Activated CD8-positive, alpha-beta T cell treated with anti-CD3 and anti-CD28 coated beads, Interleukin-2, amount 10 ng/mL, durations not matched to agents 7 days and 5 days (primary cell): ENCODE results near the gene CSNK2A2. TPM values are rescaled to one million over a fixed set of nuclear protein-coding genes. Genes with fewer than 3 reads are reported as not detected.

Experiments
- ATAC-seq: fragments of 150-1000 bp; cut with Tn5 transposase; one replicate; pipeline ENCODE4 v1.10.0; 2021; ENCODE audit warnings: moderate library complexity
- CTCF ChIA-PET: fragments of 350-600 bp; sonication (Branson Sonifier 250); formaldehyde crosslinking; loops from one replicate; lab custom pipeline; 2021; ENCODE audit warnings: antibody characterized with exemption; lab: Charles Lee
- POLR2A ChIA-PET: fragments of 350-600 bp; sonication (Branson Sonifier 250); formaldehyde crosslinking; loops from one replicate; lab custom pipeline; 2021; ENCODE audit warnings: antibody characterized with exemption; lab: Charles Lee
- DNase-seq: peaks from one replicate; pipeline ENCODE4 v3.0.0-alpha.2; 2020
- H3K27ac Mint-ChIP-seq: one replicate; pipeline ENCODE4 v1.8.0; 2021; ENCODE audit warnings: mild to moderate bottlenecking, mixed read lengths
- H3K27me3 Mint-ChIP-seq: one replicate; pipeline ENCODE4 v1.8.0; 2021; ENCODE audit warnings: low read depth, mixed read lengths
- H3K36me3 Mint-ChIP-seq: one replicate; pipeline ENCODE4 v1.8.0; 2021; ENCODE audit warnings: low read depth, mixed read lengths
- H3K4me1 Mint-ChIP-seq: one replicate; pipeline ENCODE4 v1.8.0; 2021; ENCODE audit warnings: low read depth, mixed read lengths
- H3K4me3 Mint-ChIP-seq: one replicate; pipeline ENCODE4 v1.8.0; 2021; ENCODE audit warnings: mild to moderate bottlenecking, mixed read lengths
- H3K9me3 Mint-ChIP-seq: one replicate; pipeline ENCODE4 v1.8.0; 2022; ENCODE audit warnings: mixed read lengths; ENCODE audit not compliant: insufficient read depth
- total RNA-seq, 2 experiments: library from RNA; stranded (reverse); gene quantifications; one replicate each; pipeline ENCODE4 v1.2.3, GENCODE V29; 2021

Gene CSNK2A2
- total RNA-seq, 2 experiments from 2014 or later = 62.2 to 67.1 TPM

DNA sequence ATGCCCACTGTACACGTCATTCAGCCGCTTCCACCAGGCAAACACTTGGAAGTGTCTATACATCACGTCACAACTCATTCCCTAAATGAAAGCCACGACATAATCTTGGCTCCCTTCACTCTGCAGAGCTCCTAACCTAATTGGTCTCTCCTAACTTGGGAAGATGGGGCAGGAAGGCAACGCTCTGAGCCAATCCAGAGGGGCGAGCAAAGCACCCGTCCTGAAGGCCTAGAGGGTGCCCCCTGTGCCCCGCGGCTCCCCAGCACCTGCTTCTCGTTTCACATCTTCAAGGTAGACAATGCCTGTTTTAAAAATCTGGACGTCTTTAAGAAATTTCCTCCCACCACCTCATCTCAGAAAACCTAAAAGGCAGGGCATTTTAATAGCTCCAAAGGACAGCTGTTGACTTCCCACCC lies 1.0 kb downstream of the CSNK2A2 start:
- DNase-seq (no peak), ATAC-seq (no peak)
- ChIA-PET POLR2A (interaction anchor here (0.9 kb wide), 1 partner anchor 20 kb away, joined by 3 read pairs; no protein-coding TSS in a partner anchor), CTCF (interaction anchor here (0.6 to 1.6 kb wide), 5 partner anchors 8 to 172 kb away, joined by 3 to 5 read pairs (median 4); no protein-coding TSS in a partner anchor)
- peaks cover 19% of the 10 kb centered on the region for H3K27me3 Mint-ChIP-seq
- H3K4me1 Mint-ChIP-seq = peaks cover 32% of the 10 kb centered on the region
- no peaks in the 10 kb centered on the region for H3K9me3 Mint-ChIP-seq
- peaks cover 39% of the 10 kb centered on the region for H3K36me3 Mint-ChIP-seq
- H3K4me3 Mint-ChIP-seq = peak overlapping the region; percentile 80
- peak overlapping the region; percentile 67 for H3K27ac Mint-ChIP-seq

- ATAC-seq (no peak), DNase-seq (no peak)
- no peak overlapping the region for H3K27ac Mint-ChIP-seq
- ChIA-PET CTCF (interaction anchor here (0.6 to 1.6 kb wide), 5 partner anchors 12 to 171 kb away, joined by 3 to 5 read pairs (median 4); no protein-coding TSS in a partner anchor), POLR2A (no interaction called here)
- peaks cover 38% of the 10 kb centered on the region for H3K4me1 Mint-ChIP-seq
- H3K27me3 Mint-ChIP-seq = peaks cover 14% of the 10 kb centered on the region
- H3K4me3 Mint-ChIP-seq = peak overlapping the region; percentile 80
- H3K36me3 Mint-ChIP-seq = peaks cover 48% of the 10 kb centered on the region
- H3K9me3 Mint-ChIP-seq = no peaks in the 10 kb centered on the region
These were observed 2.1 kb downstream of the CSNK2A2 start for GRCh38 chr16:58195771-58196170.

- Mint-ChIP-seq H3K27ac (no peak overlapping the region), H3K36me3 (peaks cover 52% of the 10 kb centered on the region)
- POLR2A ChIA-PET = no interaction called here
These were observed 2.6 kb downstream of the CSNK2A2 start for GRCh38 chr16:58195344-58195743.

DNA sequence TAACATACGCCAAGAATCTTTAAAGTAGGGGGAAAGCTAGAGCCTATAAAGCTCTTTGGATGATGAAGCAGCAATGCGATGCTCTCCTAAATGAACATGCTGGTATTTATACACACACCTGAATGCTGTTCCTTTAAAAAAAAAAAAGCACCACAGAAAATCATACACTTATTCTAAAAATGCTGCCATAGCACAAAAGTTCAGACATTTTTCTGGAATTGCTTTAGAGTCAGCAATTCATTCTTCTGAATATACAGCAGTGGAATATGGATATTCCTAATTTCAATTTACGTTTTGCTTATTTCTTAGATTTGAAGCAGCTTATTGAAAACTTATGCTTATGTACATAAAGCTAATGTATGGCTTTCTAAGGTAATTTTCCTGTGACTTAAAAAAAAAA lies 3.1 kb downstream of the CSNK2A2 start:
- Mint-ChIP-seq H3K9me3 (no peaks in the 10 kb centered on the region), H3K36me3 (peaks cover 57% of the 10 kb centered on the region), H3K27me3 (peaks cover 7% of the 10 kb centered on the region), H3K4me1 (peaks cover 38% of the 10 kb centered on the region), H3K4me3 (no peak overlapping the region), H3K27ac (no peak overlapping the region)
- DNase-seq = no peak
- CTCF ChIA-PET = interaction anchor here (1.0 to 1.6 kb wide), 4 partner anchors 11 to 69 kb away, joined by 3 to 5 read pairs (median 4); no protein-coding TSS in a partner anchor
- ATAC-seq = no peak
- POLR2A ChIA-PET = no interaction called here

More at GRCh38 chr16:58195344-58195743, 2.6 kb downstream of the CSNK2A2 start:
- H3K27me3 Mint-ChIP-seq = peaks cover 12% of the 10 kb centered on the region
- peaks cover 38% of the 10 kb centered on the region for H3K4me1 Mint-ChIP-seq
- DNase-seq (no peak), ATAC-seq (no peak)
- no peak overlapping the region for H3K4me3 Mint-ChIP-seq
- no peaks in the 10 kb centered on the region for H3K9me3 Mint-ChIP-seq
- CTCF ChIA-PET = interaction anchor here (1.0 to 1.6 kb wide), 3 partner anchors 12 to 26 kb away, joined by 3 to 5 read pairs (median 4); no protein-coding TSS in a partner anchor

DNA sequence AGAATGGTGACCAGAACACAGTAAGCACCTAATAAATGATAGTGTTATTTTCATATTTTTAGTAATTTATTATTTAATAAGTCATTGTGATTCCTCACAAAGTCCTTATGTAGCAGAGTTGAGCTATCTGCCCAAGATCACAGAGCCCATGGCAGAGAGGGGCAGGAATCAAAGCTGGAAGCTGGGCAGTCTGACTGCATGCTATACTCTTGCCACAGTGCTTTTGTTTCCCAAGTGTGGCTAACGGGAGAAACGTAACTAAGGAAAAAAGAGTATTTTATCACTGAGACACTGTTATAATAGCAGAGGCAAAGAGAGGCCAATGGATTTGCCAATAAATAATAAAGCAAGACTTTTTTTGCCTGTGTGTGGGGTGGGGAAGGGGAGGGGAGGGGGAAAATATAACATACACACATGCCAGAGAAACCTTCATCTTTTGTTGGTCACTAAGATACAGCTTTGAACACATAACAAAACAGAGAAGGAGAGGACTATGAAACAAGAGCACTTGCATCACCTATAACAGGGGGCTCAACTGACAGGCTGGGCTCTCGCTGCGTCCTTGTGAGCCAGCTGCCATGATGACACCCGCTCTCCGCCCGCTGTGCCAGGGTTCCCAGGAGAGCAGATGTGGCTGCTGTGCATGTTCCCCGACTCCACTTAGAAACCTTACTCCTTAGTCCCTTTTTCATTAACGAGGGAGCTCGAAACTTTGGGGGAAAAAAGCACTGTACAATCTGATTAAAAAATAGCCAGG lies 10.1 kb downstream of the CSNK2A2 start:
- Mint-ChIP-seq H3K9me3 (no peaks in the 10 kb centered on the region), H3K36me3 (peaks cover 77% of the 10 kb centered on the region)

DNA sequence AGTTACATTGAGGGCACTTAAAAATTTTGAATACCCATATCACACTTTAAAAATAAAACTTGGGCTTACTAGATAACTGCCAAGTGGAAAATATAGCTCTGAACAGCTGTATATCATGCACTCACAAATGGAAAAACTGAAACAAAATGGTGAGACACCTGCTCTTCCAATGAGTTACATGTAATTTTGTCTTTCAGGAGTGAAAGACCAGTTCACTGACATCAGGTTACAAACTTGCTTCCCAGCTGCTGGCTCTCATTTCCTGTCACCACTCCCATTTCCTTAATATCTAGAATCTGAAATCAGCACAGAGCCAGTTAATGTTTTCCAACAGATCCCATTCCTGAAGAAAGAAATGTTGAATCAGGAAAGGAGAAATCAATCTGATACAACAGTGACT lies 10.8 kb downstream of the CSNK2A2 start:
- ChIA-PET CTCF (no interaction called here), POLR2A (no interaction called here)
- ATAC-seq = no peak
- no peak overlapping the region for H3K27ac Mint-ChIP-seq
- peaks cover 76% of the 10 kb centered on the region for H3K36me3 Mint-ChIP-seq
- H3K9me3 Mint-ChIP-seq = no peaks in the 10 kb centered on the region
- peaks cover 11% of the 10 kb centered on the region for H3K4me1 Mint-ChIP-seq
- no peak overlapping the region for H3K4me3 Mint-ChIP-seq
- no peak for DNase-seq
- H3K27me3 Mint-ChIP-seq = no peaks in the 10 kb centered on the region

More for the DNA sequence above, 10.1 kb downstream of the CSNK2A2 start:
- ChIA-PET POLR2A (no interaction called here), CTCF (interaction anchor here (1.3 to 1.6 kb wide), 2 partner anchors 10 to 11 kb away, joined by 3 to 6 read pairs; no protein-coding TSS in a partner anchor)
- ATAC-seq = no peak
- no peak overlapping the region for H3K27ac Mint-ChIP-seq
- no peak overlapping the region for H3K4me3 Mint-ChIP-seq
- peaks cover 16% of the 10 kb centered on the region for H3K4me1 Mint-ChIP-seq
- DNase-seq = no peak
- H3K27me3 Mint-ChIP-seq = no peaks in the 10 kb centered on the region

- DNase-seq (no peak), ATAC-seq (no peak)
- POLR2A ChIA-PET = no interaction called here
- Mint-ChIP-seq H3K9me3 (no peaks in the 10 kb centered on the region), H3K4me3 (no peak overlapping the region), H3K27ac (no peak overlapping the region), H3K36me3 (peaks cover 77% of the 10 kb centered on the region), H3K4me1 (peaks cover 6% of the 10 kb centered on the region), H3K27me3 (no peaks in the 10 kb centered on the region)
- CTCF ChIA-PET = no interaction called here
These were observed 11.5 kb downstream of the CSNK2A2 start for GRCh38 chr16:58186176-58186944.

- H3K27me3 Mint-ChIP-seq = no peaks in the 10 kb centered on the region
- H3K9me3 Mint-ChIP-seq = no peaks in the 10 kb centered on the region
- ChIA-PET POLR2A (interaction anchor here (0.6 to 2.0 kb wide), 3 partner anchors 19 to 48 kb away, joined by 3 to 7 read pairs (median 3); partner anchors contain the start of gene CFAP20), CTCF (interaction anchor here (0.9 to 1.6 kb wide), 5 partner anchors 9 to 50 kb away, joined by 3 to 6 read pairs (median 4); no protein-coding TSS in a partner anchor)
- H3K4me3 Mint-ChIP-seq = peak overlapping the region; percentile 40
- peaks cover 70% of the 10 kb centered on the region for H3K36me3 Mint-ChIP-seq
- peak; percentile 56 for ATAC-seq
- DNase-seq = peak; percentile 30
- H3K4me1 Mint-ChIP-seq = peaks cover 28% of the 10 kb centered on the region
- H3K27ac Mint-ChIP-seq = peak overlapping the region; percentile 81
These were observed 20.6 kb downstream of the CSNK2A2 start for GRCh38 chr16:58177353-58177710.

DNA sequence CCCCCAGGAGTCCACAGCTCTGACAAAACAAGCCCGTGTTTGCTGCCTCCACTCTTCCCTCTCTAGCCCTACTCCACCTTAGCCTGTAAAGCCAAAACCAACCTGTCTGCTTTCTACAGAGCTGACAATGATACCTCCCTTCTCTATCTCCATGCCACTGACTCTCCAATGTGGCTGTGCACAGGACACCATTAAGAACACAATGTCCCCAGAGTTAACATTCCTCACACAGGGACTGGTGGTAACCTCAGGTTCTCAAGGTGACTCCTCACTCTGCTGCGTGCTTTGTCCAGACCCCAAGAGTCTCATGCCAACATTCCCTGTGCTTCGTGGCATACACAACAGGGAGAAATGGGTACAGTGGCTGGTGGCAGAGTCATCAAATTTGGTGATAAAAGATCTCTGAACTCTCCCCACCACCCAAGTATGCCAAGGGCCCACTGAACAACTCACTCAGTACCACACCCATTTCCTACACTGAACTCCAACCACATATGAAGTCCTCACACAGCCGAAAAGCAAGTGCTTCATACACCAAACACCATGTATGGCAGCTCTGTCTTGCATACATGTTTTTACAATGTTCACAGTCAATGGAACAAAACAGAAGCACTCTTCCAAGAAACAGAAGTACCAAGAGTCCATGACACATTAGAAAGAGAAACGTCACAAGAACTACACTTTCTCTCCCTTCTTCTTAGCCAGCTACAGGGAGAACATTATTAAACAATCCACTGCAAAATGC lies 21.1 kb downstream of the CSNK2A2 start:
- no peak overlapping the region for H3K4me3 Mint-ChIP-seq
- DNase-seq (peak; percentile 28), ATAC-seq (peak; percentile 83)
- CTCF ChIA-PET = interaction anchor here (0.9 to 1.6 kb wide), 6 partner anchors 9 to 177 kb away, joined by 3 to 6 read pairs (median 4); partner anchors contain the start of gene ZNF319
- H3K9me3 Mint-ChIP-seq = no peaks in the 10 kb centered on the region
- H3K27ac Mint-ChIP-seq = peak overlapping the region; percentile 81
- peaks cover 69% of the 10 kb centered on the region for H3K36me3 Mint-ChIP-seq
- H3K27me3 Mint-ChIP-seq = no peaks in the 10 kb centered on the region
- POLR2A ChIA-PET = interaction anchor here (1.4 to 2.0 kb wide), 2 partner anchors 20 to 47 kb away, joined by 3 to 7 read pairs; partner anchors contain the start of gene CFAP20
- H3K4me1 Mint-ChIP-seq = peaks cover 28% of the 10 kb centered on the region

GRCh38 chr16:58170223-58170622 lies 27.7 kb downstream of the CSNK2A2 start:
- CTCF ChIA-PET = interaction anchor here (0.8 to 2.0 kb wide), 3 partner anchors 41 to 44 kb away, joined by 3 to 6 read pairs (median 4); partner anchors contain the start of gene CFAP20
- H3K27me3 Mint-ChIP-seq = no peaks in the 10 kb centered on the region
- POLR2A ChIA-PET = no interaction called here
- H3K4me1 Mint-ChIP-seq = no peaks in the 10 kb centered on the region
- H3K9me3 Mint-ChIP-seq = no peaks in the 10 kb centered on the region
- H3K36me3 Mint-ChIP-seq = peaks cover 62% of the 10 kb centered on the region
- DNase-seq (no peak), ATAC-seq (no peak)
- no peak overlapping the region for H3K4me3 Mint-ChIP-seq
- H3K27ac Mint-ChIP-seq = no peak overlapping the region

GRCh38 chr16:58160855-58161254 lies 37.1 kb downstream of the CSNK2A2 start:
- ChIA-PET POLR2A (no interaction called here), CTCF (no interaction called here)
- no peaks in the 10 kb centered on the region for H3K9me3 Mint-ChIP-seq
- no peaks in the 10 kb centered on the region for H3K4me1 Mint-ChIP-seq
- no peak for ATAC-seq
- no peak for DNase-seq
- H3K27ac Mint-ChIP-seq = peak overlapping the region; percentile 9
- H3K4me3 Mint-ChIP-seq = no peak overlapping the region
- peaks cover 47% of the 10 kb centered on the region for H3K36me3 Mint-ChIP-seq
- no peaks in the 10 kb centered on the region for H3K27me3 Mint-ChIP-seq
